HL-60 (cell line): ENCODE results near the gene SLC27A6.

ENCODE experiments used
- DNase-seq, 2 experiments: peaks; one replicate each; pipeline ENCODE4 v3.0.0-alpha.2; 2010 to 2020; ENCODE audit warnings: low read depth in 1 of 2, low spot score in 1 of 2
- H3K27ac ChIP-seq: fragments of 250-450 bp; sonication (Bioruptor Pico); replicated peaks from 2 replicates; pipeline ENCODE4 v1.5.1; 2020; ENCODE audit warnings: mild to moderate bottlenecking, moderate library complexity
- H3K27me3 ChIP-seq: fragments of 250-450 bp; sonication (Bioruptor Pico); 2 replicates; pipeline ENCODE4 v1.5.1; 2021; ENCODE audit warnings: mild to moderate bottlenecking, moderate library complexity; ENCODE audit not compliant: insufficient read depth, poor library complexity, severe bottlenecking
- H3K4me3 ChIP-seq: replicated peaks from 2 replicates; pipeline ENCODE4 v1.5.1; 2011; ENCODE audit warnings: mild to moderate bottlenecking, control low read depth, low read length; ENCODE audit not compliant: insufficient read depth
- CTCF ChIP-seq: IDR thresholded peaks from one replicate; pipeline ENCODE4 v1.5.1; 2011; ENCODE audit warnings: low read length, control low read depth, inconsistent platforms; ENCODE audit not compliant: insufficient read depth
- GABPA ChIP-seq: IDR thresholded peaks from 2 replicates; pipeline ENCODE4 v1.6.1; 2012; ENCODE audit warnings: low read depth
- POLR2AphosphoS5 ChIP-seq: IDR thresholded peaks from 2 replicates; pipeline ENCODE4 v1.6.1; 2012; ENCODE audit warnings: low read depth
- REST ChIP-seq: IDR thresholded peaks from 2 replicates; pipeline ENCODE4 v1.6.1; 2012; ENCODE audit warnings: low read depth; ENCODE audit not compliant: insufficient replicate concordance
- SPI1 ChIP-seq: IDR thresholded peaks from 2 replicates; pipeline ENCODE4 v1.6.1; 2012; ENCODE audit warnings: low read depth, mild to moderate bottlenecking, borderline replicate concordance

The SLC27A6 gene

GRCh38 chr5:129043894-129044293, 78.6 kb downstream of the SLC27A6 start:
- no peak overlapping the region for H3K4me3 ChIP-seq
- H3K27me3 ChIP-seq: no peaks in the 10 kb centered on the region

GRCh38 chr5:129046151-129046550, 80.9 kb downstream of the SLC27A6 start:
- Histone ChIP-seq H3K27ac (no peak overlapping the region), H3K27me3 (no peaks in the 10 kb centered on the region), H3K4me3 (no peak overlapping the region)
- TF ChIP-seq POLR2AphosphoS5: no peak
- no peak for TF ChIP-seq CTCF
- no peak for TF ChIP-seq GABPA
- TF ChIP-seq SPI1: no peak
- TF ChIP-seq REST: no peak
- DNase-seq: no peak

More at GRCh38 chr5:129043894-129044293, 78.6 kb downstream of the SLC27A6 start:
- no peak overlapping the region for H3K27ac ChIP-seq
- TF ChIP-seq GABPA: no peak
- no peak for TF ChIP-seq SPI1
- no peak for TF ChIP-seq REST
- no peak for TF ChIP-seq CTCF
- TF ChIP-seq POLR2AphosphoS5: no peak
- DNase-seq: no peak

- H3K27ac ChIP-seq: no peak overlapping the region
- no peak for TF ChIP-seq SPI1
- no peak for TF ChIP-seq POLR2AphosphoS5
- no peak for TF ChIP-seq GABPA
- TF ChIP-seq REST: no peak
- no peak for TF ChIP-seq CTCF
- DNase-seq: no peak
- no peak overlapping the region for H3K4me3 ChIP-seq
- H3K27me3 ChIP-seq: no peaks in the 10 kb centered on the region
These were observed 83.2 kb downstream of the SLC27A6 start for GRCh38 chr5:129048509-129048908.
